Medulla oblongata (tissue), 1 donor: ENCODE results near the gene PRDM15.

ENCODE experiments used
- DNase-seq: peaks from one replicate; pipeline ENCODE4 v3.0.0-alpha.2; 2015; ENCODE audit errors: extremely low spot score

Gene PRDM15, protein sequence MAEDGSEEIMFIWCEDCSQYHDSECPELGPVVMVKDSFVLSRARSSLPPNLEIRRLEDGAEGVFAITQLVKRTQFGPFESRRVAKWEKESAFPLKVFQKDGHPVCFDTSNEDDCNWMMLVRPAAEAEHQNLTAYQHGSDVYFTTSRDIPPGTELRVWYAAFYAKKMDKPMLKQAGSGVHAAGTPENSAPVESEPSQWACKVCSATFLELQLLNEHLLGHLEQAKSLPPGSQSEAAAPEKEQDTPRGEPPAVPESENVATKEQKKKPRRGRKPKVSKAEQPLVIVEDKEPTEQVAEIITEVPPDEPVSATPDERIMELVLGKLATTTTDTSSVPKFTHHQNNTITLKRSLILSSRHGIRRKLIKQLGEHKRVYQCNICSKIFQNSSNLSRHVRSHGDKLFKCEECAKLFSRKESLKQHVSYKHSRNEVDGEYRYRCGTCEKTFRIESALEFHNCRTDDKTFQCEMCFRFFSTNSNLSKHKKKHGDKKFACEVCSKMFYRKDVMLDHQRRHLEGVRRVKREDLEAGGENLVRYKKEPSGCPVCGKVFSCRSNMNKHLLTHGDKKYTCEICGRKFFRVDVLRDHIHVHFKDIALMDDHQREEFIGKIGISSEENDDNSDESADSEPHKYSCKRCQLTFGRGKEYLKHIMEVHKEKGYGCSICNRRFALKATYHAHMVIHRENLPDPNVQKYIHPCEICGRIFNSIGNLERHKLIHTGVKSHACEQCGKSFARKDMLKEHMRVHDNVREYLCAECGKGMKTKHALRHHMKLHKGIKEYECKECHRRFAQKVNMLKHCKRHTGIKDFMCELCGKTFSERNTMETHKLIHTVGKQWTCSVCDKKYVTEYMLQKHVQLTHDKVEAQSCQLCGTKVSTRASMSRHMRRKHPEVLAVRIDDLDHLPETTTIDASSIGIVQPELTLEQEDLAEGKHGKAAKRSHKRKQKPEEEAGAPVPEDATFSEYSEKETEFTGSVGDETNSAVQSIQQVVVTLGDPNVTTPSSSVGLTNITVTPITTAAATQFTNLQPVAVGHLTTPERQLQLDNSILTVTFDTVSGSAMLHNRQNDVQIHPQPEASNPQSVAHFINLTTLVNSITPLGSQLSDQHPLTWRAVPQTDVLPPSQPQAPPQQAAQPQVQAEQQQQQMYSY

DNA sequence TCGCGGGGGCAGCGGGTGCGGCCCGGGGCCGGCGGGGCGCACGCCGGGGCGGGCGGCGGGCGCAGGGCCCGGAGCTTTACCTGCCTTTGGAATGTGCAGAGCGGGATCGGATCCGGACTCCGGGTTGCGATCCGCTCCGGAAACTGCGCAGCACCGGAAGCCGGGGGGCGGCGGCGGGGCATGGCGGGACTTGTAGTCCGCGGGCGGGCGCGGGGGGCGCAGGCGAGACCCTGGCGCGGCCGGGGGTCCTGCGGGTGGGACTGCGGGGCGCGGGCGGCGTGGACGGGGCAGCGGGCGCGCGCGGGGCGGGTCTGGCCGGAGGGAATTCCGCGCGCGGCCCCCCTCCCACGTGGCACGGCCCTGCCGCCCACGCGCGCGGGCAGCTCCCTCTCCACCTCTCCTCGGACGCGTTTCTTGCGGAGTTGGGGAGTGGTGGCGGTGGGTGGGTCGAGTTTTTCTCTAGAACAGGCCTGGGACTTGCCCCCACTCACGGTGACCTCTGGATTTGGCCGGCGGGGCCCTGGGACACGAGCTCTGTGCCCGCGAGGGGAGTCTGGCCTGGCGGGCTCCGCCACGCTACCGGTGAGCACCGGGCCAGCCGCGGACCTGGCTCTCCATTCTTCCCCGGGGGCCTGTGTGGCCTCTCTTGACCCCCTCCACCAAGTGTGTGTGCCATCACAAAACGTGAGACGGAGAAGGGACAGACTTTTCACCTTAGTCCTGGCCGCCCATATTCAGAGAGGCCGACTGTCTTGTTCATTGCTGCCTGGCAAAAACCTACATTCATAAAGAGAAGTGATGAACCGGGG, at the start of gene PRDM15:
Gene PRDM15 (minus strand): TSS at position 155 of the 809 bp plus-strand sequence. CDS start 18,981 bp downstream, outside the sequence.
- DNase-seq = peak; percentile 56

DNA sequence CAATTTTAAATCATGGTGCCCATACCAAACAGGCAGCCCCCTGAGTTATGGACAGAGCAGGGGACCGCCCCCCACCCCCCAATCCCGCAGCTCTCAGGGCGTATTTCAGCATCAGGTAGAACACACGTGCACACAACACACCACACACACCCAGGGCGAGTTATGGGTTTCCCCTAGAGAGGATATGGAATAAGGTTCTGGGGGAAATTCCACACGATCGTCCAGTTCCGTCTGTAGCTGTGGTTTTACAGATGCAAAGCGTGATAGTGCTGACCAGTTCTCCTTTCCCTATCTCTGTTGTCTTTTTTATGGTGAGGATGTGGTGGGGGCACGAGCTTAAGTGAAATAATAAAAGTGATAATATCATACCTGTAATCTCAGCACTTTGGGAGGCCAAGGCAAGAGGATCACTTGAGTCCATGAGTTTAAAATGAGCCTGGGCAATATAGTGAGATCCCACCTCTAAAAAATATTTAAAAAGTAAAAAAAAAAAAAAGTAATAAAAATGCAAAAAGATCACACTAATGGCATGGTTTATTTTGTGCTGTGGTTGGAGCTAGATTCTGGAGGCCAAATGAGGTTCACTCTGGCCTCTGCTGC, 49.6 kb upstream of the PRDM15 start:
- DNase-seq = peak; percentile 63

DNA sequence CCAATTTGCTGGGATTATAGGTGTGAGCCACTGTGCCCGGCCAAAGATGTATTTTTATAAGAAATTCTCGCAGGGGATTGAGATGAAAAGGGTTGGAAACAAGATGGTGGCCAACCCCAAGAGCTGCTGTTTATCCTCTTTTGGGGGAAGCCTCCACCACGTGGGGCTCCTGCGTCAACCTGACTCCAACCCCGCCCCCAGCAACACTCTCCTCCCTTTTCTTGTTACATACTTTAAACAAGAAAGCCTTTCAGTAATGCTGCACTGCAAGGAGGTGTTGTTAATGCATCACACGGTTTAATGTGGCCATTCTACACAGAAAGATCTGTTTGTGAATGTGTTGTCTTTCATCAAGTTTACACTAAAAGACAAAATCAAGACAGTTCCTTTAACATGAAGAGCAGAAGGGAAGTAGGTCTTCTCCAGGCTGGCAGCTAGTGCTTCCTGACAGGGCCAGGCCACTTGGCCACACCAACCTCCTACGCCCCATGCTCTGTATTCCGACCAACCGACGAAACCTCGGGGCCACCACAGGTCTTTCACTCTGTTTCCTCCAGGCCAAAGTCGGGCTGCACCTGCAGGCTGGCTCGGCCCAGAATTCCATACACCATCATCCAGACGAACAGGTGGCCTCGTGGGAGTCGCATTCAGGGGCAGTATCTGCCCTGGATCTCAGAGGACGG, 48.7 kb upstream of the PRDM15 start:
- DNase-seq = peak; percentile 50

DNA sequence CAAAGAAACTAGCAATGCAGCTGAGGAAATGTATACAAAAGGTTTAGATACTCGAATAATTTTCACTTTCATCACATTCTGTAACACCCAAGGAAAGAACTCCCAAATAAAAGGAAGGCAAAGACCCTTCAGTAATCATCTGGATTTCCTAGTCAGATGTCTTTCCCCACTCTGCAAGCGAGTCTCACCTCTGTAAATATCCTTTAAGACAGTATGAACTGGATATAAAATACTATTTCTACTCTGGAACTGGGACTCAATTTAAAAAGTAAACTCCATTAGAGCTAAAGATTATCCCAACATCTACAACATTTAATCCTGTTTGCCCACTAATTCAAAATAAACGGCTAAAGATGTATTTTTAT, 47.6 kb upstream of the PRDM15 start:
- DNase-seq = no peak

DNA sequence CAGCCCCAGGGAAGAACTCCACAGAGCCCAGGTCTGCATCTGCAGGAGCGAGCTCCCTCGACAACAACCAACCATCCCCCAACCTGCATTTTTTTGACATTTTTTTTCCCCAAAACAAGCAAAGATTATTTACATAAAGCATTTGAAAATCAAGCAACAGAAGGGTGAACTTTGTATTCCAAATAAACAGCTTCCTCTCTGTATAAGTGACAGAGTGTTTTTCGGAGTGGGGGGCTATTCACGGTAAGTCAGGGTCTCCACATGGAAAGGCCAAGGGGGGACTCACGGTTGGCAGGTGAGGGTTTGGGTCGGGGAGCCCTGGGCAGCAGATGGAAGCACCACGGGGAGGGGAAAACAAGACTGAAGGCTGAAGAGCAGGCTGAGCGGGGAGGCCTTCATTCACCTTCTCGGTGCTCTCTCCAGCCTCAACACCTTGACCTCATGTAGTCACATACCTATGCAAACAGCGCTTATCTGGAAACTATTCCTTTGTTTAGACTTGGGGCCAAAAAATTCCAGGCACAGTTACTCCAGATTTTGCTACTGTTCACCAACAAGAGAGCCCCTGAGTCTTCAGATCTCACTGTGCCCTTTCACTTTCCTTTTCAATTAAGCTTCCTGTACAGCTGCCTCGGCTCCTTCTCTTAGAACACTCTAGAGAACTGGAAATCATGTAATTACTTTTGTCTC, 47.1 kb upstream of the PRDM15 start:
- peak; percentile 83 for DNase-seq

DNA sequence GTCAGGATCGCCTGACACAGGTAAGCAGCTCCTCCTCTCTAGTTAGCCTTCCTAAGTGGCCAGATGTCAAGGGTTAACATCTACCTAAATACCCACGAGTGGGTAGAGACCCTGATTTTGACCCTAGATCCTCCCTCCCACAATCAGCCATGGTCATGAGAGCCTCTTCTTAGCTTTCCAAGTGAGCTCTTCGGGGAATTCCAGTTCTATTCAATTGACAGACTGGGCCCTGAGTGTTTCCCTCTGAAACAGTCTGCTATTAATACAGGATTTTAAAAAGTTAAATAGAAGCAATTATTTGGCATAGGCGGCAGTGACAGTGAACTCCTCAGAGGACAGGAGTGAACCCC, 46.6 kb upstream of the PRDM15 start:
- no peak for DNase-seq

DNA sequence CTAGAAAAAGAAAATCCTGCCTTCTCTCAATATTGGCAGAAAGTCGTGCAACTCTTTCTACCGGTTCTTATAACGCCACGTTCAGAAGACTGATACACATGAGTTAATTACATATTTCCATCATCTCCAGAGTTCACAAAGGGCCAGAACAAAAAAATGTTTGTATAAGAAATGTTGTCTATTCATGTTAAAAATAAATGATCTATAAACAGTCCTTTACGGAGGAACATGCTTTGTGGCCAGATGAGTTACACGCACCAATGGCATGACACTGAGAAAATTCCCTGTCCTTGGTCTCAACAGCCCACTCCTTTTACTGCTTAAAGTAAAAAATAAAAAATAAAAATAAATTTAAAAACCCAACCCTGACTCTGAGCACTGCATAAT, 45.2 kb upstream of the PRDM15 start:
- no peak for DNase-seq

DNA sequence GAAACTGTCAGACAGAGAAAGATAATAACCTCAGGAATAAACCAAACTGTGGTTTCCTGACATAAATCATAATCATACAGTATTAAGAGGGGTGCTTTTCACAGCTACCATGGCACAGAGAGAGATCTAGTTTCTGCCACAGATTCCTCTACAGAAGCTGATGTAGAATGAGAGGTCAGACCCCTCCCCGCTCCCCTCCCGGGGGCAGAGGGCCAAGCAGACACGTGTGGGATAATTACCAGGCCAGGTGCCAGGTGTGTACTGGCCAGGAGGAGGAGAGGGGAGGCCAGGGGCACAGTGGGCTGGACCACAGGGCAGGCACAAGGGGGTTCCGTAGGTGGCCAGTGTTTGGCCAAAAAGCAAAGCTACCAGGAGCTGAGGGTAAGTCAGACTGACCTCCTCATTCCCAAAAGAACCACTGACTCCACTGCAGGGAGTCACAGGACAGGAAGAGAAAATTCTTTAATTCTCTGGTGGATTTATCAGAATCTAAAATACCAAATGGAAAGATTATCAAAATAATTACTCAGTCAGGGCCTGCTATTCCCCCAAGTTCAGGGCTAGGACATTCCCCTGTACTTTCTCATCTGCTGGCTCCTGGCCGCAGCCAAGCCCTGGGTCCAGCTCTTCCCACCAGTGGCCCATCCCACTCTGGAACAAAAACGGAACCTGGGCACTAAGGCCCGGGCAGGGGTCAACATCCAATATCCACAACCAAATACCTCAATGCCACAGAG, 44.7 kb upstream of the PRDM15 start:
- no peak for DNase-seq

DNA sequence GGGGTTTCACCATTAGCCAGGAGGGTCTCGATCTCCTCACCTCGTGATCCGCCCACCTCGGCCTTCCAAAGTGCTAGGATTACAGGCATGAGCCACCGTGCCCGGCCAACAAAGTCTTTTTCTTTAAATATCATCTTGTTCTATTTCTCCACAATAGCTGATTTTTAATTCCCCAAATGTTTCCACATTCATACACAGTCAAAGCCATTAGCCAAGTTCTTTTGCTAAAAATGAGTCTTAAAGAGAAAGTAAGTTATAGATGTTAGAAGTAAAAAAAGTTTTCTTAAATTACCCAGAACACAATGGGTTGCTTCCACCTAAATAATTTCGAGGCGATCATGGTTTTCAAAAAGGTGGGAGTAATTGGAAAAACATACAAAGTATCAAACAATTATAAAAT, 44.0 kb upstream of the PRDM15 start:
- no peak for DNase-seq

DNA sequence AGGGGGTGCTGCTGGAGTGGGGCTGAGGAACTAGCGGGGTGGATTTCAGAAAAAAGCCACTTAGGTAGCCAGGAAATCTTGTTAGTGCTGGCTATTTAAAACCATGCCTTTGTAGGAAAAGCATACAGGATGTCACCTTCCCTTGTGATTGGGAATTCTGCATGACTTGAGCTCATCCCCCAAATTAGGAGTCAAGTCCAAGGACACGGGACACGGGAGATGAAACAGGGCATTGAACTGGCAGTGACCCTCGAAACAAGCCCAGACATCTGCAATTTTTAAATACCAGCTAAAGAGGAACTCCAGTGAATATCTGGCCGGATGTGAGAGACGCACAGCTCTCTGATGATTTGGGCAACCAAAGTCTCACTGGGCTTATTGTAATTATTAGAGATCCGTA, 41.9 kb upstream of the PRDM15 start:
- DNase-seq = peak; percentile 57

DNA sequence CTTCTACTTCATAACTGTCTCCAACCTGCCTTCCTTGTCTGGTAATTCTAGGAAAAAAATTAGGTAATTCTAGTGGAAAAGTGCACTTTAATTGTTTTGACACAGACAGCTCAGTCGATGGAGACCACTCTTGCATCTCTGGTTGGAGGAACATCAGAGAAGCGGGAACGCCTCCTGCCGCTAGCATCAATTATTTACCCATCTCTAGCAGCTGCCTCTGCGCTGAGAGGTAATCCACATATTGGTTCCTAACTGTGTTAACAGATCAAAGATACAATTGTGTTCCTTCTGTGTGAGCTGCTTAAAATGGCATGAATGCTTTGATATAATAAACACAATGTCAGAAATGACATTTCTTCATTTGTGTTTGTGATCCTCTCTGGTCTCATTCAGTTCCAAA, 41.3 kb upstream of the PRDM15 start:
- DNase-seq = no peak

DNA sequence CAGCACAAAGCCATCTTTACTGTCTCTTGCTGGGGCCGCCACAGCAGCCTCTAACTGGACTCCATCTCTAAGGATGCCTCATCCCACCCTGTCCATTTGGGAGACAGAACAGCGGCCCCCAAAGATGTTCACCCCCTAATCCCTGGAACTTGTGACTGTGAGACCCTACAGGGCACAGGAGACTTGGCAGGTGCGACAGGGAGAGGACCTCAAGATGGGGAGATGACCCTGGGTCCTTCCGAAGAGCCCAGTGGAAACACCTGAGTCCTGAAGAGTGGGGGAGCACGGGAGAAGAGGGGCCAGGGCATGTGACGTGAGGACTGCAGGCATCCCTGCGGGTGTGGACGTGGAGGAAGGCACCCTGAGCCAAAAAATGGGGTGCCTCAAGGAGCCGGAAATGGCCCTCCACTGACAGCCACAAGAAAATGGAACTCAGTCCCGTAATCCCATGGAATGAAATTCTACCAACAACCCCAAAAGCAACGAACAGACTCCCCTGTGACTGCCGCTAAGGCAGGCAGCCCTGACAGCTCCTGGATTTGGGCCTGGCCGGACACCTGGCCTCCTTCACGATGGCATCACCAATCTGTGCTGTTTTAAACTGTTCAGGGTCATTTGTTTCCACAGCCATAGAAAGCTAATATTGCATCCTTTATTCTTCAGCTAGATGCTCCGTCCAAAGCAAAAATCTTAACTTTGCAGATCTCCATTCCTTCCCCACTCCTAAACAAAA, 40.7 kb upstream of the PRDM15 start:
- DNase-seq = no peak

DNA sequence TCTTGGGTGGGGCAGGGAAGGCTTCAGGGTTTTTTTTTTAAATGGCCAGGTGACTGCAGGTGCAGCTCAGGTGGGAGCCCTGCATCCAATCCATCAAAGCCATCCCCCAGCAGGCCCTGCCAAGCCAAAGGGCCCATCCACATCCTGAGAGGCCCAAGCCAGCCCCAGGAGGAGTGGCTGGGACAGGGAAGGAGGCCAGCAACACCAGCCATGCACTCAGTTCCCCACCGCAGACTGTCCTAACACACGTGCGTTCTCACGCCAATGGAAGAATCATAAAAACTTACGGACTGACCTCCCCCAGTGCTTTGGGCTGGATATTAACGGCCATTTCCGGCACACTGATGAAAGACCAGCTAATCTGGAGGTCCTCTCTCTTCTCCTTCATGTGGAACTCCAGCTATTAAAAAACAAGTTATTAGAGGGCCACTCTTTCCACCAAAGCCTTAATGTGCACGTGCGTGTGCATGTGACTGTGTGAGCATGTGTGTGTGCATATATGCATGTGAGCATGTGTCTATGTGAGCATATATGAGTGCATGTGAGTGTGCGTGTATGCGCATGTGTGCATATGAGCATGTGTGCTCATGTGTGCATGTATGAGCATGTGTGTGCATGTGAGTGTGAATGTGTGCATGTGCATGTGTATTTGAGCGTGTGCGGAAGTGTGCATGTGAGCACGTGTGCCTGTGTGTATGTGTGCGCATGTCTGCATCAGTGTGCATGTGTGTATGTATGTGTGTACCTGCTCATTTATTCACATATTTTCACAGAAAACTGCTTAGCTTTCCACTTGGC, 39.6 kb upstream of the PRDM15 start:
- no peak for DNase-seq

DNA sequence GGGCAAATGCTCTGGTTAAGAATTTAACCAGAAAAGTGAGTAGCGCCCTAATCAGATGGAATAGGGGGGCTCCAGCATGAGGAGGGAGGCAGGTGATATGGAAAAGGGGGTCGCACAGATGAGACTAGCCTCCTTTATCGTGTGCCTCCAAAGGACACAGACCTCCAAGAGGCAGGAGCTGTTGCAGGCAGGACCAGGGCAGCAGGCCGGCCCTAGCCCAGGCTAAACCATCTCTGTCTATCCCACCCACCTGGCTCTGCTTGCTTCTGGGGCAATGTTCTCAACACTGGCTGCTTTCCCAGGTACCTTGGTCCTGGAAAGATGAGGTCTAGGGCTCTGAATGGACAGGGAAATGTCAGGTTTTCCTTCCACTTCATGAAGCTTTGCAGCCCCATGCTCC, 38.4 kb upstream of the PRDM15 start:
- DNase-seq = no peak

DNA sequence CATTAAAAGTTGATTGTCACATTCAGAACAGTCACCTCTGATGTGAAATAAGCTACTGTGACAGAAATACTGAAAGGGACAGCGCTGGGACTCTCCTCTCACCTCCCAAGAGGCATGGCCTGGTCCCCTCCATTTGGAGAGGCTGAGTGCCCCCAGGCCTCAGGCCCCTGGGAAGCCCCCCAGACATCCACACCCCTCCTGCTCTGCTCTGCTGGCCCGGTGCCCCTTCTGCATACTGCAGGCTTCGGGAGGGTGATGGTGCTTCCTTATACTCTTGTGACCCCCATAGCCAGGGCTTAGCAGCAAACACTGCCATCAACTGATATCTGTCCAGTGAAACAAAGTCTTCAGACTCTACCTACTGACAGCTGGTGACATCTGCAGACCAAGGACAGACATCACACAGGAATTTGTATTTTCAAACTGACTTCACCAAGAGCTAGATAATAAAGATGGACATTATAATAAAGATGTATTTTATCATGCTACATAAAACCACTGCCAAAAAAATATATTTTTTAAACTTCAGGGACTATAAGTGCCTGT, 37.8 kb upstream of the PRDM15 start:
- DNase-seq = no peak

DNA sequence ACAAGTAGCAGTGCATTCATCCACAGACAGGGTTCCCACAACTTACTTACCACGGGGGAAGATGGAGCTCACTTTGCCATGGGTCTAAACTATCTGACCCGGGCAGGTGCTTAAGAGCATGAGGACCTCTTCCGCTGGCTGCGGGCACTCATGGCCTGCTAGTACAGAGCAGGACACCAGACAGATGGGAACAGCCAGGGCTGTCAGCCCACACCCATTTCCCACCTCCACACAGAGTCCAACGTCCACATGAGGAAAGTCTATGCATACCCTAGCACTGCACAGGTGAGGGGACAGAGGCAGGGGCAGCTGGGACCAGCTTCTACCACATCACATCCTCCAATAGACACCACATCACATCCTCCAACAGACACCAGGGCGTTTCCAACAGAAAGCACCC, 35.8 kb upstream of the PRDM15 start:
- no peak for DNase-seq

DNA sequence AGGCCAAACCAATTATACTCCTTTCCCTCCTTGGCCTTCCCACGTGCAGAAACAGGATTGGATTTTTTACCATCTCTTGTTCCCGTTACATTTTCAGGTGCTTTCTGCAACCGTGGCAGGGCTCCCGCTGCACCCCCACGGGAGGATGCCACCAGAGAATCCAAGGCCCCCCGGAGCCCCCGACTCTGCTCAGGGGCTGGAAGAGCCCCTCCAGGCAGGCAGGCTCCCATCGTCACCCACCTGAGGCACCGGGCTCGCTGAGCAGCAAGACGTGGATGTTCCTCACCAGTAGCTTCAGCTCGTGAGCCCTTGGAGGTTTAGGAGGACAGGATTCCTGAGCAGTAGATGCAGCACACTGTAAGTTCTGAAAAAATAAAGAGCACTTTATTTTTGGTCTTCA, 35.2 kb upstream of the PRDM15 start:
- DNase-seq = no peak

DNA sequence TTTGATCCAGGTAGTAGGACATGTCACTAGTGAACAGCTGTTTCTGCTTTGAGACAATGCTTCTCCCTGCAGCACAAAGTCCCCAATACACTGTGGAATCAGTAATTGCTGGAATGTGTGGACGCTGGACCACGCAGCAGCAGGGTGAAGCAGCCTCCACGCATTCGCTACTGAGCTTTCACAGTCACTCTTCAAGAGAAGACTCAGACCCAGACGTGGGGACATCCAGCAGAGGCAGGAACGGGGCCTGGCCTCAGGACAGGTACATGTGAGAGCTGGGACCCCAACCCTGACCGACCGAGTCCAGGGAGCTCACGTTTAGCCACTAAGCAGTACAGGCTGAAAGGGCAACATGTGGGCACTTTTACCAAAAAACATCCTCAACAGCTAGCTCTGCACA, 34.1 kb upstream of the PRDM15 start:
- DNase-seq = no peak
